HepG2 (cell line): ENCODE data around the gene GREM1. TPM values are rescaled to one million over a fixed set of nuclear protein-coding genes. Genes with fewer than 3 reads are reported as not detected.

Experiments used
- ATAD3A ChIP-seq: sonication (generic); formaldehyde crosslinking; IDR thresholded peaks from 2 replicates; pipeline ENCODE4 v1.4.0; 2020; ENCODE audit warnings: missing genetic modification reagents
- CEBPB ChIP-seq: IDR thresholded peaks from 2 replicates; pipeline ENCODE4 v1.6.1; 2011; ENCODE audit warnings: low read depth, low read length, improper control_type of control experiment, borderline replicate concordance
- EHMT2 ChIP-seq: fragments of 200-600 bp; sonication (generic); IDR thresholded peaks from 2 replicates; pipeline ENCODE4 v1.7.0; 2017; ENCODE audit warnings: antibody characterized with exemption, low read depth, low read length, borderline replicate concordance
- FOSL2 ChIP-seq: sonication (generic); formaldehyde crosslinking; IDR thresholded peaks from 2 replicates; pipeline ENCODE4 v1.4.0; 2020; ENCODE audit warnings: missing genetic modification reagents
- GTF3A ChIP-seq: sonication (generic); formaldehyde crosslinking; conservative IDR thresholded peaks from 2 replicates; pipeline ENCODE4 v1.4.0; 2020; ENCODE audit warnings: mild to moderate bottlenecking, missing genetic modification reagents
- HDAC1 ChIP-seq: sonication (generic); formaldehyde crosslinking; IDR thresholded peaks from 2 replicates; pipeline ENCODE4 v1.5.1; 2020; ENCODE audit warnings: mild to moderate bottlenecking, missing genetic modification reagents
- JARID2 ChIP-seq: sonication (generic); formaldehyde crosslinking; IDR thresholded peaks from 2 replicates; pipeline ENCODE4 v1.8.1; 2023; ENCODE audit warnings: missing genetic modification reagents, inconsistent platforms; ENCODE audit not compliant: insufficient replicate concordance
- MED13 ChIP-seq: sonication (generic); formaldehyde crosslinking; IDR thresholded peaks from 2 replicates; pipeline ENCODE4 v1.5.0; 2020; ENCODE audit warnings: missing genetic modification reagents
- NR2F1 ChIP-seq, 2 experiments: fragments of 450-650 bp in 1 of 2; formaldehyde crosslinking in 1 of 2; IDR thresholded peaks; 2 replicates each; pipeline versions ENCODE4 v1.5.0 to v1.6.1; 2016 to 2020; ENCODE audit warnings: mild to moderate bottlenecking in 1 of 2, missing compliant biosample characterization in 1 of 2, missing genetic modification reagents in 1 of 2, moderate library complexity in 1 of 2
- PRDM10 ChIP-seq: sonication (generic); formaldehyde crosslinking; IDR thresholded peaks from 2 replicates; pipeline ENCODE4 v1.4.0; 2020; ENCODE audit warnings: low read depth, missing genetic modification reagents
- RELA ChIP-seq: sonication (generic); formaldehyde crosslinking; IDR thresholded peaks from 2 replicates; pipeline ENCODE4 v1.4.0; 2020; ENCODE audit warnings: missing genetic modification reagents
- SIX1 ChIP-seq: sonication (generic); formaldehyde crosslinking; IDR thresholded peaks from 2 replicates; pipeline ENCODE4 v1.4.0; 2020; ENCODE audit warnings: missing genetic modification reagents, borderline replicate concordance
- SMYD3 ChIP-seq: sonication (generic); formaldehyde crosslinking; IDR thresholded peaks from 2 replicates; pipeline ENCODE4 v1.8.1; 2023; ENCODE audit warnings: mild to moderate bottlenecking, missing genetic modification reagents
- TAF1 ChIP-seq: sonication (generic); formaldehyde crosslinking; IDR thresholded peaks from 2 replicates; pipeline ENCODE4 v1.4.0; 2020; ENCODE audit warnings: missing genetic modification reagents
- ZFP36L2 ChIP-seq: sonication (generic); formaldehyde crosslinking; IDR thresholded peaks from 2 replicates; pipeline ENCODE4 v1.4.0; 2020; ENCODE audit warnings: missing genetic modification reagents
- ZFP37 ChIP-seq: sonication (generic); formaldehyde crosslinking; IDR thresholded peaks from 2 replicates; pipeline ENCODE4 v1.4.0; 2020; ENCODE audit warnings: missing genetic modification reagents, borderline replicate concordance
- ZGPAT ChIP-seq: IDR thresholded peaks from 2 replicates; pipeline ENCODE4 v1.6.1; 2016; ENCODE audit warnings: mild to moderate bottlenecking
- ZNF331 ChIP-seq: sonication (generic); formaldehyde crosslinking; IDR thresholded peaks from 2 replicates; pipeline ENCODE4 v1.4.0; 2020; ENCODE audit warnings: missing genetic modification reagents
- ZNF367 ChIP-seq: sonication (generic); formaldehyde crosslinking; IDR thresholded peaks from 2 replicates; pipeline ENCODE4 v1.4.0; 2020; ENCODE audit warnings: missing genetic modification reagents, borderline replicate concordance
- ZNF597 ChIP-seq: sonication (generic); formaldehyde crosslinking; IDR thresholded peaks from 2 replicates; pipeline ENCODE4 v1.5.0; 2020; ENCODE audit warnings: missing genetic modification reagents
- polyA plus RNA-seq, 8 experiments: library from polyadenylated mRNA; depleted of rRNA in 3 of 8; stranded (reverse) in 7 of 8; unstranded in 1 of 8; fragments of >200 nt; fragmentation: Illumina TruSeq in 4 of 8; extraction: Trizol in 4 of 8; gene quantifications; 2 replicates each; pipeline versions ENCODE4 v1.2.1 to v1.2.3, GENCODE V29; 2011 to 2016; ENCODE audit warnings: low read depth in 4 of 8, missing spikeins in 1 of 8, mixed read lengths in 1 of 8; ENCODE audit not compliant: insufficient read depth in 1 of 8
- total RNA-seq, 5 experiments: library from RNA; depleted of rRNA; stranded (reverse); fragments of >200 nt; fragmentation: Illumina TruSeq; extraction: Trizol; gene quantifications; 2 replicates each; pipeline ENCODE4 v1.2.3, GENCODE V29; 2016; ENCODE audit warnings: low read depth in 1 of 5
- TF ChIP-seq, protein P1 (sequence below): IDR thresholded peaks from 2 replicates; pipeline ENCODE4 v1.6.1; 2012; ENCODE audit warnings: low read length, improper control_type of control experiment

GREM1 gene
- total and polyA plus RNA-seq, 2 of the 13 experiments (the other 11 are each of a cell fraction or from before 2014, with no cell fraction given): 0.02 to 0.08 TPM

- TF ChIP-seq, protein P1, sequence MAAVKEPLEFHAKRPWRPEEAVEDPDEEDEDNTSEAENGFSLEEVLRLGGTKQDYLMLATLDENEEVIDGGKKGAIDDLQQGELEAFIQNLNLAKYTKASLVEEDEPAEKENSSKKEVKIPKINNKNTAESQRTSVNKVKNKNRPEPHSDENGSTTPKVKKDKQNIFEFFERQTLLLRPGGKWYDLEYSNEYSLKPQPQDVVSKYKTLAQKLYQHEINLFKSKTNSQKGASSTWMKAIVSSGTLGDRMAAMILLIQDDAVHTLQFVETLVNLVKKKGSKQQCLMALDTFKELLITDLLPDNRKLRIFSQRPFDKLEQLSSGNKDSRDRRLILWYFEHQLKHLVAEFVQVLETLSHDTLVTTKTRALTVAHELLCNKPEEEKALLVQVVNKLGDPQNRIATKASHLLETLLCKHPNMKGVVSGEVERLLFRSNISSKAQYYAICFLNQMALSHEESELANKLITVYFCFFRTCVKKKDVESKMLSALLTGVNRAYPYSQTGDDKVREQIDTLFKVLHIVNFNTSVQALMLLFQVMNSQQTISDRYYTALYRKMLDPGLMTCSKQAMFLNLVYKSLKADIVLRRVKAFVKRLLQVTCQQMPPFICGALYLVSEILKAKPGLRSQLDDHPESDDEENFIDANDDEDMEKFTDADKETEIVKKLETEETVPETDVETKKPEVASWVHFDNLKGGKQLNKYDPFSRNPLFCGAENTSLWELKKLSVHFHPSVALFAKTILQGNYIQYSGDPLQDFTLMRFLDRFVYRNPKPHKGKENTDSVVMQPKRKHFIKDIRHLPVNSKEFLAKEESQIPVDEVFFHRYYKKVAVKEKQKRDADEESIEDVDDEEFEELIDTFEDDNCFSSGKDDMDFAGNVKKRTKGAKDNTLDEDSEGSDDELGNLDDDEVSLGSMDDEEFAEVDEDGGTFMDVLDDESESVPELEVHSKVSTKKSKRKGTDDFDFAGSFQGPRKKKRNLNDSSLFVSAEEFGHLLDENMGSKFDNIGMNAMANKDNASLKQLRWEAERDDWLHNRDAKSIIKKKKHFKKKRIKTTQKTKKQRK: no peak
- TF ChIP-seq GTF3A (CRISPR knock-in tag): no peak
- no peak for TF ChIP-seq SMYD3 (CRISPR knock-in tag)
- peak; percentile 72; the same call in 1 of the 2 replicates for TF ChIP-seq EHMT2
- no peak for TF ChIP-seq RELA (CRISPR knock-in tag)
- TF ChIP-seq FOSL2: peak; percentile 55
- TF ChIP-seq ZNF597 (CRISPR knock-in tag): no peak
- no peak for TF ChIP-seq ZNF367 (CRISPR knock-in tag)
- TF ChIP-seq ZFP37: 0 out of 2 replicates have a peak, but pooled peaks have one; percentile 43
- no peak for TF ChIP-seq JARID2 (CRISPR knock-in tag)
- no peak for TF ChIP-seq MED13 (CRISPR knock-in tag)
- TF ChIP-seq NR2F1 (CRISPR knock-in tag; IDR thresholded peaks at IDR 0.05): no peak
- no peak for TF ChIP-seq PRDM10 (CRISPR knock-in tag)
- peak; percentile 22; the same call in 1 of the 2 replicates for TF ChIP-seq TAF1
- no peak for TF ChIP-seq ZFP36L2 (CRISPR knock-in tag)
- peak; percentile 95 for TF ChIP-seq CEBPB
- peak; percentile 72 for TF ChIP-seq HDAC1 (CRISPR knock-in tag)
- TF ChIP-seq ZGPAT (CRISPR knock-in tag): peak; percentile 43; the same call in 1 of the 2 replicates
- peak; percentile 81; the same call in 1 of the 2 replicates for TF ChIP-seq SIX1
- peak; percentile 58; the same call in 1 of the 2 replicates for TF ChIP-seq ZNF331
- no peak for TF ChIP-seq ATAD3A
Observed at GRCh38 chr15:32677238-32677750, 40.5 kb upstream of the GREM1 start (continued).
